ENCODE results near the gene ACTA2.

ACTA2 gene

DNA sequence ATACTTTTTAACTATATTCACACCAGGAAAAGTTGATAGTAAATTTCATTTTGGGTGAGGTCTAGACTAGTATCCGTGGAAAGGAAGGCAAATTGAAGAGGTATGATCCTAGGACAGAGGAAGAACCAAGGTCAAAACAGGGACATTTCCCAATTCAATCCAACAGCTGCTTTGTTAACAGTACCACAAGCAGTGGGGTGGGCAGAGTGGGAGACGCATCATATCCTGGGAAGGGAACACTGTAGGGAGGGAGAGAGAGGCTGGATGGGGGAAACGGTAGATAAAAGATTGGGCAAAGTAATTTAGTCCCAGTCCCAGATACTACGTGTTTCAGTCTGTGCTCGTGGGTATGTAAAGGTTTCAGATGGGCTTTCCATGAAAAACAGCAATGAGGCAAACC is 28.9 kb upstream of the ACTA2 start:
- no peak for DNase-seq (ENCODE audit: low spot score)

DNA sequence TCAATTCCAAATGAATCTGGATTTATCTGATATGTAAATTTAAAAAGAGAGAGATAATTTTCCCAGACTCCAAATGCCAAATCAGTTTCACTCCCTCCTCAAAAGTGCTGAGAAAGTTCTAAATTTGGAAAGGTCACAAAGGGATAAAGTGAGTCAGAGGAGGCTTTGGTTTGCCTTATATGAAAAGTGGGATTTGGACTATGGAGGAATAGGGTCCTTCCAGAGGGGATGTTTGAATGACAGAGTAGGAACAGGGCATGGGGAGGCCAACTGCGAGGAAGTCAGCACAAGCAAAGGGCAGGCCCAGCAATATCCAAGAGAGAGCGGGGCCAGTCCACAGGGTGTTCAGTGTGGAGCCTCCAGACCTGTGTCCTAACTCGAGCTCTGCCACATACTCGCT is 28.2 kb upstream of the ACTA2 start:
- DNase-seq (ENCODE audit: low spot score) = no peak

DNA sequence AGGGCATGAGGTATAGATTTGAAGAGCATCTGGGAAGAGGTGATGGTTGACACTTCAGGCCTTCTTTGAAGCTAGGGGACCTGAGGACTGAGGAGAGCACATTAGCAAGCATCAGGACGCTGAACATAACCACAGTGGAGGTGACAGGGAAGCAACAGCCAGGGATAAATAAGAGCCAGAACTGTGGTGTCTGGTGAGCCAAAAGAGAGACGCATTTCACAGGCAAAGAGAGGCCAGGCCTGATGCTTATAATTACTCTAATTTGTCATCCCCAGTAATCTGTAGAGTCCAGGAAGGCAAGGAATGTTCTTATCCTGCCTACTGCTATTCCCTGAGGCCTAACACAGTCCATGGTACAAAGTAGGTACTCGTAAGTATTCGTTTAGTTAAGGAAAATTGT is 27.7 kb upstream of the ACTA2 start:
- DNase-seq (ENCODE audit: low spot score) = no peak

DNA sequence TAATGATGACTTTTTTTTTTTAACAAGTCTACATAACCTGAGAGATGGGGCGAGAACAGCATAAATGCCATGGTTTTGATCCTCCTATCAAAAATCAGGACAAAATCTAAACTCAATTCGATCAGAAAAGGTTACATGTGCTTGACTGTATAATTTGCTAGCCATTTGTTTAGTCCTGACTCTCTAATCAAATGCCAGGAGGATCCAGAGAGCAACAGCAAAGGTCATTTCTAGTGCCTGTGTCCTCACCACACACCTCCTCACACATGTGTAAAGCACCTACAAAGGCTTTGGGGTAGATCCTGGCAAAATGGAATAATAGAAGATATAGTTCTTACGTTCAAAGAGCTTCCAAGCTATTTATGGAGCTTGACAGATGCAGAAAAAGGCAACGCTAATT is 27.0 kb upstream of the ACTA2 start:
- no peak for DNase-seq (ENCODE audit: low spot score)

DNA sequence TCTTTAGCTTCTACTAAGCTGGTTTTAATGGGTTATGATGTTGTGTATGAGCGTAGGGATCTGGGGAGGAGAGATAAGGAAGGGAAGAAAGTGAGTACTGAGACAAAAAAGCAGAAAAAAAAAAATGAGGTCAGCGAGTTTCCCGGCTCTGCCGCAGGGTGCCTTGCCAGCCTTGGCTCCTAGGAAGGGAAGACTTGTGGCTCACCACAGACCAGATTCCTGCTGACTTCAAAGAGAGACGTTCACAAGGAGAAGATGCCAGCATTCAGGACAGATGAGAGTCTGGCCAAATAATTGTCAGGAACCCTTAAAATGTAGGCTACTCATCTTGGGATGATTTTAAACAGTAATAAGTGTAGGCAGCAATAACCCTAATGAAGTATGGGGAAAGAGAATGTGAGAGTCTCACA is 26.6 kb upstream of the ACTA2 start:
- DNase-seq (ENCODE audit: low spot score) = no peak

DNA sequence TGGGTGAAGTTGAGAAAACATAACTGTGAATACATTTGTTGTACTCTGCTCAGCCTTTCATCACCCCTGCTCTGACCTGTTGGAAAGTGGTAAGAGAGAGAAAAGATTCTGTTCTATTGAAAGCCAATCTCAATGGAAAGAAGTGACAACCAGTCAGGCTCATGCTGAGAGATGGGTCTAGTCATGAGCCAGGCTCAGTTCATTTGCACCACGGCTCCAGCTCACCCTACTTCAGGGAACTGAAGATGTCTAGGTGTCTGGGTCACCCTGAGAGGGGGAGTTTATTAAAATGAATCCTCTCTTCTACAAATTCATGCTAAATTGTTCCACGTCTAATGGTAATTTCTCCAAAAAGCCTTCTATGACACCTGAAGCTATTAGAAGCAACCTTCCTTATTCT is 25.9 kb upstream of the ACTA2 start:
- DNase-seq (ENCODE audit: low spot score) = no peak

DNA sequence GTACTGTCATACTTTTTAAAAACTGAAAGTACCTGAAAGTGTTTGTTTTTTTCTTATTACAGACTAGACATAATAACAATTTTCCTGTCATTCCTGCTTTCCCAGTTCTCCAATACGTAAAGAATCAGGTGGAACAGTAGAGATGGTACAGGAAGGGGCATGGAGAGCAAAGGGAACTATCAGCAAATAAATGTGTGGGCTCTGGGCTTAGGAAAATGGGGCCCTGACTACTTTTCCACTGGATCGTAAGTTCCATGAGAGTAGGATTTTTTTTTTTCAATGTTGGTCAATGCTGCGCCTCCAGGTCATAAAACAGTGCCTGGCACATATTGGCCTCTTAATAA is 22.8 kb upstream of the ACTA2 start:
- no peak for DNase-seq (ENCODE audit: low spot score)

DNA sequence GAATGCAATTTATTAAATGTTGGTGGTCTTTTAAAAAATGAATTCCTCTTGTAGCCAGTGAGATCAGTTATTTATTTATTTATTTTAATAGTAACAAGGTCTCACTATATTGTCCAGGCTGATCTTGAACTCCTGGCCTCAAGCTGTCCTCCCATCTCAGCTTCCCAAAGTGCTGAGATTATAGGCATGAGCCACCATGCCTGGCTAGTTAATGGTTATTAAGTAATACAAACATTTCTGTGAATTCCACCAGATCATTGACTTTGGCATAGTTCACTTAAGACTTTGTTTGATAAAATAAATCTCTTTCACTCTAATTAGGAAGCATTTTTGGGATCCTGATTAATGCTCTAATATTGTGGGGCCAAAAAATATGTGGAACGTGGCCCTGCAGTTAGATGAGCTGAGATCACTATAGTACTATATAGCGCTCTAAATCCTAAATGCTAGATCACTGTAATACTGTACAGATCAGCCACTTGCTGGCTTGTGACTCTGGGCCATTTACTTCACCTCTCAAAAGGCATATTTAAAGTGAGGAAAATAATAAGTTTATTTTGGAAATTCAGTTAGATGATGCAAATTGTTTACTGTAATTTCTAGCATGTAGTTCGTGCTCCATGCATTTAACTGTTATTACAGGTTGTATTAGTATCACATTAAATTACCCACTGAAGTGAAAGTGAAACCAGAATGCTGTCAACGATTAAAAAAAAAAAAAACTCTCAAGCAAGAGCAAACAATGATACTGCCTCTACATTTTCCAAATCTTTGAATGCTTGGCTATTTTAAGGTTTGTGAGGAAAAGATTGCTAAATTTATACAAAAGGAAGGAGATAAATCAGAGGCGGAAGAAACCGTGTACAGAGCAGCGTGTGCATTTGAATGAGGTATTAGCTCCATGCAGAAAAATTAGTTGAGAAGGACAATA is 22.1 kb upstream of the ACTA2 start:
- DNase-seq (ENCODE audit: low spot score) = no peak

DNA sequence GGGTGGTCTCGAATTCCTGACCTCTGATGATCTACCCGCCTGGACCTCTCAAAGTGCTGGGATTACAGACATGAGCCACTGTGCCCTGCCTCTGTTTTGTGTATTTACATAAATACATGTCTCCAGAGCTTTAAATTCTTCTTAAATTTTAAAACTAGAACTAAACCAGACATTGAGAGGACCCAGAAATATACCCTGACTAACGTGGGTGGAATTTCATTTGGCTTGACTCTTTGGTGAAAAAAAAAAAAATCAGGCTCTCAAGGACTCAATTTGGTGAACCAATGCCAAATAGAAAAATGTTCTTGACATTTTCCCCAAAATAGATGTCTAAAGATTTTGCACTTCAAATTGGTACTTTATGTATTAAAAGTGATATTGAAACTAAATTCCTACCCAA is 21.4 kb upstream of the ACTA2 start:
- DNase-seq (ENCODE audit: low spot score) = no peak

DNA sequence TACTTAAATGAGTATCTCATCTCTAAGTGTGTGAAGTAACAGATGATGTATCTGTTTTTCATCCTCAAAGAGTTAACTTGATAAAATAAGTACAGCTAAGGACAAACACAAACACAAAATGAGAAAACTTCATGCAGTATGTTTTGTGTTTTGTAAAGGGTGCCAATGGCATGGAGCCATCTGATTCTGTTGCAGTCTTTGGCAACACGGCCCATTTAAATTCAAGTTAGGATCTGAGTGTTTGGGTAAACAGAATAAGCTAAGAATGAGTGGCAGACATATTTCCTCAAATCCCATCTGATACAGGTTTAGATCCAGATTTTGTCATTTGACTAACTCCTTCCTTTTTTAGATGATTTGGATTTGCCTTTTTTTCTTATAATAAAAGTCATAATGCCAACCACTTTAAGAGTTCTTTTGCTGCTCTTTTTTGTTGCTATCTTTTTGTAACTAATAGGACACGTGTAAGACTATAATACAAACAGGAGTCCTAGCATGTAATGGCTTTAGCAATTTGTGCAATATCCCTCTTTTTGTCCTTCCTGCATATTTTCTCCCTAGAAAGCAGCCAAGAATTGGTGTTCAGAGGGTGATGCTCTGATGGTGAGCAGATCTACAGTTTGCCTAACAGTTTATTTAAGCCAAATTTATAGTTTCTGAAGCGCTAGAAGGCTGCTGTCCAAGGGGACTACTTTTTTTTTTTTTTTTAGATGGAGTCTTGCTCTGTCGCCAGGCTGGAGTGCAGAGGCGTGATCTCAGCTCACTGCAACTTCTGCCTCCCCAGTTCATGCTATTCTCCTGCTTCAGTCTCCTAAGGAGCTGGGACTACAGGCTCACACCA is 18.9 kb upstream of the ACTA2 start:
- DNase-seq (ENCODE audit: low spot score) = no peak

DNA sequence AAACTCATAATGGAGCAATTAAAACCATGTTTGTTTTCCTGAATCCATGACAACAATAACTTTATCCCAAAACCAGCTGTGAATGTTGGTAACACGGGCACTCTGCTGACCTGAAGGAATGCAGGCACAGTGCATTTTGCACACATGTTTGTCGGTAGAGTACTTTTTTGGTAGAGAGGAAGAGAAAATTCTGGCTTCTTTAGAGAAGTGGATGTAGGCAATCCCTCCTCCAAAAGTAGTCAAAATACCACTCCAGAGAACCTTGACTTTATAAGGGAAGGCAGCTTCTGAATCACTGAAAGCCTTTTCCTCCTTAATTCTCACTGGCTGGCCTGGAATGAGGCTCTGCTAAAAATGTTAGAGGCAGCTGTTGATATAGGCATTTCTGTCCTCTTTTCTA is 15.8 kb upstream of the ACTA2 start:
- DNase-seq (ENCODE audit: low spot score) = no peak

DNA sequence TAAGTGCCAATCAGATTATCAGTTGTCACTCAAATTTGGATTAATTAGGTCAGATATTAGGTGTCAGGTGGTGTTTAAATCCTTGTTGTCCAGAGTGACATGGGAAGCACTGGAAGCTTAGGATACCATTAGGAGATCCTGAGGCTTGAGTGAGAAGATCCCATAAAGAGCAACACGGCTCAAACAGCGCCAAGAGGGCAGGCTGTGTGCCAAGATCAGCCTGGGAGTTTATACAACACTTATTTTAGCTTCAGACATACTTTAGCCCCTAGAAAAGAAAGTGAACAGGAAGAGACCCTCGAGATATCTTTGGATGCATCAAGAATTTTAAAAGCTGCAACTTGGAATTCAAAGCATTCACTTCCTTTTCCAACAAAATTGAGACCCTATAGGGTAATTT is 14.2 kb upstream of the ACTA2 start:
- DNase-seq (ENCODE audit: low spot score) = no peak

DNA sequence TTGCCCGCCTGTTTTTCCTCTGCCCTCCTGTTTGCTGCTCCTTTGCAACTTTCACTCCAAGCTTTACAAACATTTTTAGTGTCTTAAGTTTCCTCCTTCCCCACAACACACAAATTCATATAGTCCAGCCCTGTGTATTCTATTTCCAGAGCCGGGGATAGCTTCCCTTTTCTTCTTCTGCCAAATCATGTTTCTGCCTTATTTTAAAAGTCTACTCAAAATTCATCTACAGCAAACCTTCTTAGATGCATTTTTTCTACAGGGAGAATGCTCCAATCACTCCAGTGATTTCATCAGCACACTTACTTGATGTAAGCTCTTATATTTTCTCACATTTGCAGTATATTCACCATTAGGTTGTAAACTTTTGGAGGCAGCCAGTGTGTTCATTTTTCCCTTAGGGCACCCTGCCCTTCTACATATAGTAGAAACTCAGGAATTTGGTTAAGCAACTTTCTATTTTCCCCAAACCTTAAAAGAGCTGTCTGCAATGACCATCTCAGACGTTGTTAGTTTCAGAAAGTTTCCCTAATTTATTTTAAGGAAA is 12.4 kb upstream of the ACTA2 start:
- no peak for DNase-seq (ENCODE audit: low spot score)

DNA sequence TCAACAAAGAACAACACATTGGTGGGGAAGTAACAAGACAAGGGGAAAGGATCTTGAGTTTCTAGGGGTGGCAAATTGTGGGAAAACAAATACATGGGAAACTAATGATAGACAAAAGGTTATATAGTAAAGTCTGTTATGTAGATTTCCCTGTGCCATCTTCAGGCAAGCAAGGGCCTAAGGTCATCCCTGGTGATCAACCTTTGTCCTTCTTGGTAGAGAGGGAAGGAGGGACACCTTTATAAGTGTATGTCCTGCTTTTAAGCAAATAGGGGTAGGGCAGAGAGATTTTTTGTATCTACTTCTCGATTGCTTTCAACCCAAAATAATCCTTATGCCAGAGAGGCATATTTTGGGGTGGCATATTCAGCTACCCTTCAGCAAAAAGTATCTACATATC is 11.8 kb upstream of the ACTA2 start:
- no peak for DNase-seq (ENCODE audit: low spot score)

DNA sequence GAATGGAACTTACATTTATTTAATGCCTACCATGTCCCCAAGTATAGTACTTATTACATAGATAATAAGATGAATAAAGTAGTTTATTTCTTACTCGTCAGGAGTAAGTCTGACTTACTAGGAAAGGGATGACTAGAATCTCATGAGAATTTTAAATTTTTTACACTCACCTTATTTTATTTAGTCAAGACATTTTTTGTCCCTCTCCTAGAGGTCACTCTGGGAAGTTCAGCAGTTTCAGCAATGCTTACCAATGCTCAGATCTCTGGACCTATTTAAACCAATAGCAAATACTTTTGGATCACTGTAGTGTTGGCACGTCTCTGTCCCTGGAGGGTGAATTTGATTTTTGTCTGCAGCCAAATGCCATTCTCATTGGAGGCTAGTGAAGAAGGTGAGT is 10.7 kb upstream of the ACTA2 start:
- no peak for DNase-seq (ENCODE audit: low spot score)

DNA sequence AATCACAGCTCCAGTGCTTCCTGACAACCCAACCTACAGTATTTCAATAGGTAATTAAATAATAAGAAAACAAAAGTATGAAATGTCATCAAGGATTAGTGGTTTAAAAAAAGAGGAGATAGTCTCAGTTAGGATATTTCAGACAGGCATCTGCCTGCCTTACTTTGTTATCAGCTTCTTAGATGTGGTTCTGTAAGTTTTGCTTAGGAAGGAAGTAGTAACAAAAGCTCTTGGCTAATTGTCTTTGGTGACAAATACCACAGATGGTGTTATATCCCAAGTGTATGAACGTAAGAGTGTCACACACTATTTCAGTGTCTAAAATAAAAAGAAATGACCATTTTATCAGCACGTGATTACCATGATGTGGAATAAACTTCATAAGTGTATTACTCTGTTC is 9.8 kb upstream of the ACTA2 start:
- DNase-seq (ENCODE audit: low spot score) = no peak

DNA sequence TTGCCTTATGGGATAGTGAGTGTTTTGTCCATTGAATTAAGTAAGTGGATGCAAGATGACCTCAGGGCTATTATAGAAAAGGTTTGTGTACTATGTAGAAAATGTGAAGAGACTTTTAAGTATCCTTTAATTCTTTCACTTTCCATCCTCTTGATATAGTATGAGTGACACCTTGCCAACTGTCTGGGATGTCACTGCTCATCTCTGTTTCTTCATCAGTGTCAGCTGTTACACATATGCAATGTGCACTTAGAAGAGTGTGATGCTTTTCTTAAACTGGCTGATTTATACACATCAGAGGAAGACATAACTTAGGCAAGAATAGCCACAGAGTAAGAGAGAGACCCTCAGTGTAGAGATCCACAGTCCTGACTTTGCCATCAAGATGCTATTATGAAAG is 8.7 kb upstream of the ACTA2 start:
- no peak for DNase-seq (ENCODE audit: low spot score)

DNA sequence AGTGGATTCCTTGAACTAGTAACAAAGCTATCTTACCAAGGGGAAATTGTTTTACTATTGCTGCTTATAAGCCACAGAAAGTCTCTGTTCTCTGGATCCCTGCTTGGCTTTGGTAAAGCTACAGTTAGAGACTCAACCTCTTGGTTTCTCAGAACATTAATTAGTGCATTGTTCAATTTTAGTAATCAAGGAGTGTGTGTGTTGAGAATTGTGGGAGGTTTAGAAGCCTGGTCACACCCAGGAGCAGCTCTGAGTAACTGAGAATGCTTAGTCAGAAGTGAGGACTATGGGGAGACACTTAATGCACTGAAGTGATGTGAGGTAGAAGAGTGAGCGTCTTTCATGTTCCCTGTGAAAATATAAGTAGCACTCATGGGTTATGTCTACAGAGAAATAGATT is 8.2 kb upstream of the ACTA2 start:
- no peak for DNase-seq (ENCODE audit: low spot score)

DNA sequence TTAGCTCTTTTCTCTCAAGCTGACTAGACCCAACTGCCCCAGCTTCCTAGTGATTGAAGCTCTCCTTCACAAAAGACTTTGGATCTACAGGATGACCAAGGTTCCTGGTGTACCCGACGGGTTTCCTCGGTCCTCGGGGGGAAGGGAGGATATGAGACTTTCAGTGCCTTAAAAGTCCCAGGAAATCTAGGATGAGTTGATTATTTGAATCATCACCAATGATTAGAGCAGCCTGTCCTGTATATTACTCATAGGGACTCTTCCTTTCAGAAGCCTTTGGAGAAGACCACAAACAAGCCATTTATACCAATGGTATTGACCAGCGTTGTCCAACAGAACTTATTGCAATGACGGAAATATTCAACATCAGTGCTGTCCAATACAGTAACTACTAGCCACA is 6.1 kb upstream of the ACTA2 start:
- no peak for DNase-seq (ENCODE audit: low spot score)

DNA sequence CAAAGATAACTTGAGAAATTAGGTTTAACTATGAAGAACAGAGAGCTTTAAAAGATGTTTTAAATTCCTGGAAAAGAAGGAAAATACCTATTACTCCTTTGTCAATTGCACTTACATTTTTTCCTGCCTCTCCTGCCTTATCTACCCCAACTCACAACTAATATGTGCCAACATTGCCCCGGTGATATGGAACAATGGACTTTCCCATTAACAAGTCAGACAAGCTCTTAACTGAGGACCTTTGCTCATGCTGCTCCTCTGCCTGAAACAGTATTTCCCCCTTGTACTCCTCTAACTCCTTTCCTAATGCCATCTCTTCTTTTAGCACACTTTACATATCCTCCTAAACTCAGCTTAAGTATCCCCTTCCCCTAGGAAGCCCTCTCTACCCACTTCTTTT is 4.8 kb upstream of the ACTA2 start:
- no peak for DNase-seq (ENCODE audit: low spot score)

DNA sequence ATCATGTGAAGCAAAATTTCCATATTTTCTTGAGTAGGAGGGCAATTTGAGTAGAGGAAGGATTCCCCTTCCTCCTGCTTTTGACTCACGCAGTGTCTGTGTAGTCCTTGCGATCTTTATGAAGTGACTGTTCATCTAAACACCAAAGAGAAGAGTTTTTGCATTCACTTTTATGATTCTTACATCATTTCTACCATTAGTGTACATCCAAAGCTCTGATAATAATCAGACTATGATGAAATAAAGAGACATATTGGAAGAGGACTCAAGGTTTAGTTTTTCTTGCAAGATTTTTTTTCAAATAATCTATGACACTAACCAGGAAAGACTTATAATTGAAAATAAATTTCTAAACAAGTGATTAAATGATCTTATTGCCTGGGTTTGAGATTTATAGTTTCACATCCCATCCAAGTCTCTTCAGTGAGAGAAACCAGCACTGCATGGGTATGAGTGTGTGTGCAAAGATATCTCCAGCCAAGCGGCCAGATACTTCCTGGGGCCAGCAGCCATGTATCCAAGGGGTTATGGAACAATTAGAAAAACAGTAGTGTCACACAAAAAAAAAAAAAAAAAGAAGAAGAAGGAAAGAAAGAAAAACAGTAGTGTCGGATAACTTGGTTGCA is 2.0 kb upstream of the ACTA2 start:
- DNase-seq (ENCODE audit: low spot score) = no peak

DNA sequence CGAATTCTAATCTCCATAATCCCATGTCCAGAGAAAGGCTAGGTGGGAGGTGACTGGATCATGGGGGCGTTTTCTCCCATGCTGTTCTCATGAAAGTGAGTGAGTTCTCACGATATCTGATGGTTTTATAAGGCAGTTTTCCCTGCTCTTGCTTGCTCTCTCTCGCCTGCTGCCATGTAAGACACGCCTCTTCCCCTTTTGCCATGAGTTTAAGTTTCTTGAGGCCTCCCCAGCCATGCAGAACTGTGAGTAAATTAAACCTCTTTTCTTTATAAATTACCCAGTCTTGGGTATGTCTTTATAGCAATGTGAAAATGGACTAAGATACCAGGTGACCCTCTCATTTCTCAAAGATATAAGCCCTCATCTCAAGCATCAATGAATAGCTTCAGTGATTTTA is 1.1 kb upstream of the ACTA2 start:
- DNase-seq (ENCODE audit: low spot score) = no peak
